Progenitor cell of endocrine pancreas (in vitro differentiated cells): ENCODE results near the gene INPP5D. TPM values are rescaled to one million over a fixed set of nuclear protein-coding genes. Genes with fewer than 3 reads are reported as not detected.

Source experiments
- DNase-seq: peaks from one replicate; pipeline ENCODE4 v3.0.0; 2021; ENCODE audit warnings: low spot score; ENCODE audit not compliant: unreplicated experiment
- H3K27ac Mint-ChIP-seq: 2 replicates; pipeline ENCODE4 v1.8.0; 2021; ENCODE audit warnings: mild to moderate bottlenecking, moderate library complexity, mixed read lengths
- H3K27me3 Mint-ChIP-seq: 2 replicates; pipeline ENCODE4 v1.8.0; 2021; ENCODE audit warnings: mixed read lengths
- H3K36me3 Mint-ChIP-seq: 2 replicates; pipeline ENCODE4 v1.8.0; 2022; ENCODE audit warnings: mixed read lengths; ENCODE audit not compliant: insufficient read depth
- H3K4me1 Mint-ChIP-seq: 2 replicates; pipeline ENCODE4 v1.8.0; 2021; ENCODE audit warnings: low read depth, mixed read lengths
- H3K4me3 Mint-ChIP-seq: 2 replicates; pipeline ENCODE4 v1.8.0; 2021; ENCODE audit warnings: low read depth, mild to moderate bottlenecking, moderate library complexity, mixed read lengths
- H3K9me3 Mint-ChIP-seq: 2 replicates; pipeline ENCODE4 v1.8.0; 2021; ENCODE audit warnings: low read depth, mixed read lengths
- CTCF ChIP-seq: fragments of 200-600 bp; sonication (generic); IDR thresholded peaks from one replicate; pipeline ENCODE4 v1.5.0; 2021; ENCODE audit warnings: antibody characterized with exemption, mild to moderate bottlenecking; ENCODE audit not compliant: unreplicated experiment
- total RNA-seq: library from RNA; stranded (reverse); gene quantifications from 2 replicates; pipeline ENCODE4 v1.2.1, GENCODE V29; 2021

Gene INPP5D
- total RNA-seq, 1 donor from 2014 or later, result 5.3 TPM

GRCh38 chr2:233245406-233245805, 185.3 kb downstream of the INPP5D start:
- H3K9me3 Mint-ChIP-seq, result peaks cover 3% of the 10 kb centered on the region
- no peaks in the 10 kb centered on the region for H3K36me3 Mint-ChIP-seq
- no peak overlapping the region for H3K27ac Mint-ChIP-seq

DNA sequence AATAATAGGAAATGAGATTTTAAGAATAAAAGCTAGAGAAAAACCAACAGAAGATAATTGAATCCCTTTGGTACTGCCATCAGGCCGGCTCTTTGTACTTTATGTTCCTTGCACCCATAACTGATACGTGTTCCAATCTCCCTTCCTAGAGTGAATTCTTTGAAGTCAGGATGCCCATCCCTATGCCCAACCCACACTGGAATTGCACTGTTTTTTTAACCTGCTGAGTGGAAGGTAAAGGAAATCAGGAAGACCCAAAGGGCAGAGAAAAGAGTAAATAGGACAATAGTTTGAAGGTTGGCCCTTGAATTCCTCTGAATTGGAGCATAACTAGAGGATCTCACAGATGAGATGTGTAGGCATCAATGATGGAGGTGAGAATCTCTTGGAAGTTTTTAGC, 187.0 kb downstream of the INPP5D start:
- Mint-ChIP-seq H3K27me3 (no peaks in the 10 kb centered on the region), H3K27ac (no peak overlapping the region), H3K36me3 (peaks cover 4% of the 10 kb centered on the region), H3K4me3 (no peak overlapping the region), H3K9me3 (peaks cover 10% of the 10 kb centered on the region), H3K4me1 (no peaks in the 10 kb centered on the region)
- TF ChIP-seq CTCF, result no peak
- DNase-seq, result no peak

More at GRCh38 chr2:233245406-233245805, 185.3 kb downstream of the INPP5D start:
- no peak overlapping the region for H3K4me3 Mint-ChIP-seq
- H3K27me3 Mint-ChIP-seq, result no peaks in the 10 kb centered on the region
- no peaks in the 10 kb centered on the region for H3K4me1 Mint-ChIP-seq
- DNase-seq, result no peak
- TF ChIP-seq CTCF, result no peak

- H3K9me3 Mint-ChIP-seq, result peaks cover 10% of the 10 kb centered on the region
- H3K27me3 Mint-ChIP-seq, result no peaks in the 10 kb centered on the region
- no peak overlapping the region for H3K4me3 Mint-ChIP-seq
- H3K27ac Mint-ChIP-seq, result no peak overlapping the region
- no peak for TF ChIP-seq CTCF
- no peak for DNase-seq
- H3K36me3 Mint-ChIP-seq, result peaks cover 4% of the 10 kb centered on the region
- H3K4me1 Mint-ChIP-seq, result peaks cover 3% of the 10 kb centered on the region
Measured at GRCh38 chr2:233247744-233248143, 187.6 kb downstream of the INPP5D start.

- Mint-ChIP-seq H3K4me3 (no peak overlapping the region), H3K9me3 (peaks cover 10% of the 10 kb centered on the region), H3K27me3 (no peaks in the 10 kb centered on the region), H3K36me3 (peaks cover 4% of the 10 kb centered on the region), H3K27ac (no peak overlapping the region), H3K4me1 (peaks cover 9% of the 10 kb centered on the region)
- no peak for DNase-seq
- no peak for TF ChIP-seq CTCF
Measured at GRCh38 chr2:233248999-233249398, 188.9 kb downstream of the INPP5D start.

GRCh38 chr2:233250568-233250967, 190.4 kb downstream of the INPP5D start:
- Mint-ChIP-seq H3K27ac (no peak overlapping the region), H3K36me3 (peaks cover 6% of the 10 kb centered on the region), H3K4me3 (peak overlapping the region; percentile 33), H3K27me3 (no peaks in the 10 kb centered on the region), H3K9me3 (peaks cover 10% of the 10 kb centered on the region), H3K4me1 (peaks cover 10% of the 10 kb centered on the region)
- no peak for TF ChIP-seq CTCF
- no peak for DNase-seq
